T47D (cell line): ENCODE data around the gene TRIM52.

ENCODE experiments used
- DNase-seq, 2 experiments: peaks; one replicate each; pipeline versions ENCODE4 v3.0.0 to v3.0.0-alpha.2; 2011 to 2012; ENCODE audit warnings: low read depth in 1 of 2, low spot score in 1 of 2
- JUND ChIP-seq: IDR thresholded peaks from 2 replicates; pipeline ENCODE4 v1.6.1; 2012; ENCODE audit warnings: low read depth
- in situ Hi-C: cut with HindIII; loops from 2 replicates; pipeline ENCODE4 v1.10.0; 2016; ENCODE audit warnings: low sequenced_read_pairs, low pct_unique_long_range_greater_than_20kb

Gene TRIM52

DNA sequence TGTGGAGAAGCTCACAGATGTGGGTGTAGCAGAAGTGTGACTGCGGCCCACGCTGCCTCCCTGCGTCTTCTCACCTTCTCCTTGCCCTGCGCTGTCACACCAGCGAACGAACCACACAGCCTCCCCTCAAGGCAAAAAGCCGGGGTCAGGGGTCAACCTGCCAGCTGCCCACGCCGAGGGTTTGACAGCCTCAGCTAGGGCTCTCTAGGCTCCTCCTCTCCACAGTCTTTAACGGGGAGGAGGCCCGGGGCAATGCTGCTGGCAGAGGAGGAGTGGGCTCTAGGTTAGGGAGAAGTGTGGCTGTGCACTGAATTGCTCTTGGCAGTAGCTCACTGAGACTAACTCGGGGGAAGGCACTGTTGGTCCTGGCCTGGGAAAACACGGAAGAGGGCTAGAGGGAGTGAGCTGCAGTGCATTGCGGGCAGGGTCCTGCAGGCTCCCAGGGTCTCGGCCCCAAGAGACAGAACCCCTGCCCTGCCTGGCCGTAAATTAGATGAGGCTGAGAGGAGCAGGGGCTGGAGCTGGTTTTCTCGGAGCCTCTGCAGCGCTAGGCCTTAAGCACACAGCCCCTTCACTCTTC lies 4.2 kb upstream of the TRIM52 start:
- TF ChIP-seq JUND = no peak
- in situ Hi-C loops = no loop called here
- DNase-seq = no peak

DNA sequence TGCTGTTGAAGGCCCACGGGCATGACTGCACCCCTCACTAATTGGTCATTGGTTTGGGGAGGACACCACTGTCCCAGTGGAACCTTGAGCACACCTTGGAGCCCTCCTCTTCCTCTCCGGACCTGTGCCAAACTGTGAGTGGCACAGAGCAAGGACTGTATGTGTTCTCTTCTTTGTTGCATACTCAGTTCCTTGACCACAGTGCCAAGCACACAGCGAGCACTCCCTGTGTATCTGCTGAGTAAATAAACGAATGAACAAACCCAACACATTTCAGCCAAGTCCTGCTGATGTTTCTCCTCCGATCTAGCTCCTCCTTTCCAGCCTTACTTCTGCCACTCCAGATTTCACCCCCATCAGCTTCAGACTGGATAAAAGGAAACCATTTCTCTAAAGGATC lies 2.7 kb upstream of the TRIM52 start:
- no peak for TF ChIP-seq JUND
- in situ Hi-C loops = no loop called here

DNA sequence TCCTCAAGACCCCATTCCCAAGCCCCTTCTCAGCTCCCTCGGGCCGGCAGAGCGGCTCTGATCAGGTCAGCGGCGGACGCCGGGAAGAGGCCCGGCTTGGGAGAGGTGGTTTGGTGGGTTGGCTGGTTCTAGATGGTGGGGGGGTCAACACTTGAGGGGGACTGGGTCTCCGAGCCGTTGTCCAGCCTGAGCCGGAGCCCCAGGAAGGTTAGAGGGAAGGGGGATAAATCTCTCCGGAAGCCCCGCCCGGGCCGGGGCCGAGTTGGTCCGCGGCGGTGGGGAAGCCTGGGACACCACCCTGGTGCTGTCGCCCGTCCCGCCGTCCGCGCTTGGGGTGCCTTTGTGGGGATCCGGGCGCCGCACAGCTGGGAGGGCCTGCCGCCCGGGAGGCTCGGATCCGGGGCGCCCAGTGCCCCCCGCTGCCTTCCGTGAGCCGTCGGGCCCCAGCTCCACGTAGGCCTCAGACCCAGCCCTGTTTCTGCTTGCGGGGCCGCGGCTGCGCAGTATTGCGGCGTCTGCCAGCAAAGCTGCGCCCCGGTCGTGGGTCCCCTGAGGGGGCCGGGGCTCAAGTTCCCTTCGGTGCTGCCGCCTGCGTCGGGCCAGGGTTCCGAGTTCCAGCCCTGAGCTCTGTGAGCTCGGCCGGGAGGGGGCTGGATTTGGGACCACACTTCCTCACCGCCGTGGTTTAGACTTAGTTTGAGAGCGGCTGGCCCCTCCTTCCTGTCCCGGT lies 542 bp upstream of the TRIM52 start:
- TF ChIP-seq JUND = no peak
- in situ Hi-C loops = no loop called here
- peak in 1 of 2 experiments; percentile 79 for DNase-seq

More for the DNA sequence above, 2.7 kb upstream of the TRIM52 start:
- no peak for DNase-seq

DNA sequence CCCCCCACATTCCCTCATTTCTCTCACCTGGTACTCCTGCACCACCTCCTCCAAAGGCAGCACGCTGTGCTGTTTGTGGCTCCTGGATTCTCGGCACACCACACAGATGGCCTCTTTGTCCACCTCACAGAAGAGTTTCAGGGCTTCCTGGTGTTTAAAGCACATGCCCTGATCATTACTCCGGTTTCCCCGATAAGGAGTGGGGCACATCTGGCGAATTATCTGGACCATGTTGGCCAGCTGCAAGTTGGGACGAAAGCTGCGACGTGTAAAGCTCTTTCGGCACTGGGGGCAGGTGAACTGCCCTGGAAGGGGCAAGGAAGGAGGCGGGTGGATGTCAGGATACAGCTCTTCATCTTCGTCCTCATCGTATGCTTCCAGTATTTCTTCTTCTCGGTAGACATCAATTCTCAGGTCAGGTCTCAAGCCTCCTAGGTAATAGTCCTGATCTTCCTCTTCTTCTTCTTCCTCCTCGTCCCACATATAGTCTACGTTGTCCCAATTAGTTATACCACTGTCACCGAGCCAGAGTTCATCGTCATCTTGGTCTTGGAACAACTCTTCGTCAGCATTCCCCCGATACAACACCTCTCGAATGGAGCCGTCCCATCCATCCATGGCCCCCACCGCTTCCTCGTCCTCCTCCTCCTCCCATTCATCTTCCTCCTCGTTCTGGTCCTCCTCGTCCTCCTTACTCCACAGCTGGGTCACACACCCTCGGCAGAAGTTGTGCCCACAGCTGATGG lies 796 bp downstream of the TRIM52 start:
- no peak for DNase-seq
- no peak for TF ChIP-seq JUND
- in situ Hi-C loops = no loop called here

- in situ Hi-C loops = no loop called here
- no peak for TF ChIP-seq JUND
- DNase-seq = no peak
These were observed 1.7 kb downstream of the TRIM52 start for GRCh38 chr5:181259283-181259682.

GRCh38 chr5:181258576-181258975 lies 2.4 kb downstream of the TRIM52 start:
- DNase-seq = no peak
- TF ChIP-seq JUND = no peak
- in situ Hi-C loops = no loop called here

DNA sequence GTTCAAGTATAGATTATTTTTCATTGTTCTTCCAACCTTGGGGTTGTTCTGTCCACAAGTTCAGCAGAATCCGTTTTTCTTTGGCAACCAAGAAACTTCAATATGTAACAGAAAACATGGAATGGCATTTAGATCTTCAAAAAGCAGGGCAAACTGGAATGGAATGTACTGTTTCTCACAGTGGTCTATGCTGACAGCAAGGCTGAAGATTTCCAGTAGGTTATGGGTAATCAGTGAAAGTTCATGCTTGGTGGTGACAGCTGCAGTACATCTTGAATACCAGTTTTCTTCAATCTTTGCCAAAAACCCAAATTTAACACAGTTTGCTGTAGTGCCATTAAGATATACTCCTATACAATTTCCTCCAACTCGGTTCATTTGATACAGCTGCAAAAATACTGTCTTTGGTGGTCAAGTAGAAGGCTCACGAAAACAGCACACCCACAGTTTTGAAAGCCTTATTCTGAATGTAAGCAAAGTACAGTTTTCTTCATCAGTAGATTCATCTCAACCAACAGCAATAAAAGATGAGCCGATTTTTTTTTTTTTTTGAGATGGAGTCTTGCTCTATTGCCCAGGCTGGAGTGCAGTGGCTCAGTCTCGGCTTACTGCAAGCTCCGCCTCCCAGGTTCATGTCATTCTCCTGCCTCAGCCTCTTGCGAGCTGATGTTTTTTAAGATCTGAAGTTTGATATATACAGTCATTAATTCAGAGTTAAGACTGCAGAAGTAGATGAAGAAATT lies 4.9 kb downstream of the TRIM52 start:
- TF ChIP-seq JUND = no peak
- no peak for DNase-seq
- in situ Hi-C loops = no loop called here

DNA sequence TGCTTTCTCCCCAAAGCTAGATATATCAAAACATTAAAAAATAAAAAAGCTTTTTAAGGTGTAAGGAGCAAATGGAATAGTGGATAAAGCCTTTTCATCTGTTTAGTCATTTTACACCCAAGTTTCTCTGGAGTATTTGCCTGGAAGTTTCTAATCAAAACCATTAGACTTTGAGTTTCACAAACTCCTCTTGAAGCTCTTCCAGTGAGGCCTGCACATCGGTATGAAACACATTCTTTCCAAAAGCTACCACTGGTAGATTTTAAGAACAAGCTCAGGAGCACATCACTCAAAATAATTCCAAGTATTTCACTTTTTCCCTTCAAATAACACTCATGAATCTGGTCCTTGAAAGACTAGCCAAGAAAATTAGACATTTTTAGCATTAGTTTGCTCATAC lies 5.7 kb downstream of the TRIM52 start:
- in situ Hi-C loops = no loop called here
- TF ChIP-seq JUND = no peak

GRCh38 chr5:181248277-181248676 lies 12.7 kb downstream of the TRIM52 start:
- in situ Hi-C loops = no loop called here
- no peak for TF ChIP-seq JUND
- no peak for DNase-seq

More for the DNA sequence above, 5.7 kb downstream of the TRIM52 start:
- DNase-seq = no peak

DNA sequence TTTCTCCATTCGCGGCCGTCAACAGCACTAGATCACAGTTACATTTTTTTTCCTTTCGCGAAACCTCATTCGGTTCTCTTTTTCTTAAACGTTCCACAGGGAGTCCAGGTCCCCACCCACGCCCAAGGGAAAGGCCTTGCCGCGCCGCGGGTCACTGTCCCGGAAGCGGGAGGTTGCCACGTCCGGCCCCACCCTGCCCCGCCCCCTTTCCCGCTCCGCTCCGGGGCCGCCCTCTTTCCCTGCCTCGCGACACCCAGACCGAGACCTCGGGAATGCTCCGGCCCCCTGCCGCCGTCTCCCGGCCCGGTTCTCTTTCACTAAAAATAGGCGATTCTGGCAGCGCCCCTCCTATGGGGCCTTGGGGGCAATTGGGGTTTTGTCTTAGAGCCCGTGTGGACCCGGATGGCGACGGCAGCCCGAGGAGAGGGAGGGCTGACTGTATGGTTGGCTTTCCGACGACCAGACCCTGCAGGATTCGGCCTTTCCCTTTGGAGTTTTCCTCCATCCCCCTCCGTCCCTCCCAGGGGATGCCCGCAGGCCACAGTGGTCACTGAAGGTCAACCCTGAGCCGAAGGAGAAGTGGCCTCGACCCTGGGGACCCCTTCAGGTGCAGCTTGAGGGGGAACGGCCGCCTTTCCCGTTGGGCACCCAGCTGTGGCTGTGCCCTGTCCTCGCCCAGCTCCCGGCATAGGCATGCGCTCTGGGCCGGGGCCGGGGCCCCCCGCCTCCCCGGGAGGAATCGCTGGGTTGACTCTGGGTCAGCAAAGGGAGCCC lies 14.5 kb downstream of the TRIM52 start:
- DNase-seq = peak; percentile 88 to 89
- no peak for TF ChIP-seq JUND
- in situ Hi-C loops = no loop called here

DNA sequence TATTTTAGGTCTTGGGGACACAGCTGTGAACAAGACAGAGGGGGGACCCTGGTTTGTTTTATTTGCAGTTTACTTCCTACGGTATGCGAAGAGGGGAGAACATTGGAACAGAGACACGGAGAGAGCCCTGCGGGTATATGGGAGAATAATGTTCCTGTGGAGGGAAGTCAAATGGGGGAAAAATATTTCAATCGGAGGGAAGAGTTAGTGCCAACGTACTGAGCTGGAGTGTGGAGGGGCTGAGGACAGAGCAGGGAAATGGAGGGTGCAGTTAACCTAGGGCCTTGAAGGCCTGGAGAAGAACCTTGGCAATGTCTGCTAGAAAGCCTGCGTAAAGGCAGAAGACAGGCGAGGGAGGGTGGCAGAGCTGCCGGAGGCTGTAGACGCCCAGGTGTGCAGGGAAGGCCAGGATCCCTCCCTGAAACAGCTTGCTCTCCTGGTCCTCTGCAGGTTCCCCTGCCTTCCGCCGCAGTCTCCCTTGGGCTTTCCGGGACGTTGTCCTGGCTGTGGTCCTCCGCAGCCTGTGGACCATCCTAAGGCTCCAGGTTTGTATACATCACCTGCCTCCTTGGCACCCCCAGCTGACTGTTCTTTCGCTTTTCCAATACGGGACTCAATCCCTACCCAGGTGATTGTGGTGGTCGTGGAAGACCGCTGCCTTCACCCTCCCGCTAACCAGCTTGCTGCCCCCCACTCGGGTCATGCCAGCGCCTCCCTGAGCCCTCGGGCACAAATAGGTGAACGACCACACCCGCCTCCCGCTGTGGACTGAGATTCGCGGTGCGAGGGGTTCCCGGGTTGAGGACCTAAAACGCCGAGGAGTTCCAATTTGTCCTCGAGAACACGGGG lies 15.3 kb downstream of the TRIM52 start:
- no peak for TF ChIP-seq JUND
- DNase-seq = no peak
- in situ Hi-C loops = no loop called here
